GM18907 (cell line): ENCODE data around the gene CAPZA1.

Source experiments
- ATAC-seq: cut with Tn5 transposase; IDR thresholded peaks from one replicate; pipeline ENCODE4 v1.9.1; 2021; ENCODE audit warnings: mild to moderate bottlenecking, moderate library complexity; ENCODE audit not compliant: unreplicated experiment

Gene CAPZA1

GRCh38 chr1:112699425-112700144 is 80.0 kb downstream of the CAPZA1 start:
- no peak for ATAC-seq

- peak; percentile 58 for ATAC-seq
Measured at GRCh38 chr1:112700290-112701226, 80.9 kb downstream of the CAPZA1 start.

- no peak for ATAC-seq
Measured at GRCh38 chr1:112701227-112702066, 81.8 kb downstream of the CAPZA1 start.

DNA sequence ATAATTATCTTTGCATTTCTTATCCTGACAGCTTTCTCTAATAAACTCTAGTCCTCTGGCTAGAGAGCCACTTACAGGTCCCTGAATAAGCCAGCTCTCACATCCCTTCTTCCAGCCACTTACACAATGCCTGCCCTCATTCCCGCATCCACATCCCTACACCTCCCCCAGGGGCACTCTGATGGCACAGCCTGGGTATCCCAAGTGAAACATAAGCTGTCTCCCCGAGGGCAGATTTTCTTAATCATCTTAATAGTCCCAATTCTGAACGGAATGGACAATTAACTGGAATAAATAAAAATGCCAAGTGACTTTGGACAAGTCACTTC is 82.4 kb downstream of the CAPZA1 start:
- ATAC-seq = no peak

DNA sequence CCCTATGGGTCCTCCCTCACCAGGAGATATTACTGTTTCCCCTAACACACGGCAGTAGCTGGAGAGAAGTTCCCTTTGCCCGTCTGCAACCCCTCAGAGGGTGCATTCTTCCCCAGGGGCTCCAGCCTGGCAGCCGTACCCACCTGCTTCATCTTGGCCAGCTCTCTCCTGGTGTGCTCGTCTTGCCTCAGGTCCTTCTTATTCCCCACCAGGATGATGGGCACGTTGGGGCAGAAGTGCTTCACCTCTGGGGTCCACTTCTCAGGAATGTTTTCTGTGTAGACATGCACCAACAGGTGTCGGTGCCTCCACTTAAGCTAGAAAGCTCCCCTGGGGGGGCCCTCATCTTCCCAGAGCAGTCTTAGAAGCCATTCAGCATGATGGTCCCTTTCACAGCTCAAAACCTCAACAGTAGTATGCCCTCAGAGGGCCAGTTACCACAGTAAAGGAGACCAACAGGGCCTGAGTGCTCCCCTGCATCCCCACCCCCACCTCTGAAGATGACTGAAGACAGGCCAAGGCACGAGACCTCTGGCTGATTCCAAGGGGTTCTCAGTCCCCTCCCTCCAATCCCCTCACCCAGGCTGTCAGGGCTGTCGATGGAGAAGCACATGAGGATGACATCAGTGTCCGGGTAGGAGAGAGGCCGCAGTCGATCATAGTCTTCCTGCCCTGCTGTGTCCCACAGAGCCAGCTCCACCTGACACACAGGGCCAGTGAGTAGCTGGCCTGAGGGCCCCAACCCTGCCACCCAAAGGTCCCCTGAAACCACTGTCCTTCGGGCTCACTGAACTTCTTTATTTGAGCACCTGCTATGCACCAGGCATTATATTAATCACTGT is 83.0 kb downstream of the CAPZA1 start:
- ATAC-seq = no peak

DNA sequence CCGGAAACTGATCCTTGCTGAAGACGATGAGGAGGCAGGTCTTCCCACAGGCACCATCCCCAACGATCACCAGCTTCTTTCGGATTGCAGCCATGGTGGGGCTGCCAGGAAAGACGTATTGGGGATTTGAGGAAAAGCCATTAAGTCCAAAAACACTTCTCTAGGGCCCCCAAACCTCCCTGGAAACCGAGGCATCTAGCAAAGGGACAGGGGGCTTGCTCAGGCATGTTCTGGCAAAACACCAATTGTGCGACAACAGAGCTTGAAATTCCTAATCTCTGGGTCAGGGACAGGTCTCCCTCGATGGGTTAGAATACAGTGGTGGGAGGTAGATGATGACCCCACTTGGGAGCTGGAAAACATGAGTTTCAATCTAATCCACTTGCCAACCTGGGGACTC is 84.1 kb downstream of the CAPZA1 start:
- ATAC-seq = no peak

- ATAC-seq = no peak
Measured at GRCh38 chr1:112704391-112704933, 84.8 kb downstream of the CAPZA1 start.

DNA sequence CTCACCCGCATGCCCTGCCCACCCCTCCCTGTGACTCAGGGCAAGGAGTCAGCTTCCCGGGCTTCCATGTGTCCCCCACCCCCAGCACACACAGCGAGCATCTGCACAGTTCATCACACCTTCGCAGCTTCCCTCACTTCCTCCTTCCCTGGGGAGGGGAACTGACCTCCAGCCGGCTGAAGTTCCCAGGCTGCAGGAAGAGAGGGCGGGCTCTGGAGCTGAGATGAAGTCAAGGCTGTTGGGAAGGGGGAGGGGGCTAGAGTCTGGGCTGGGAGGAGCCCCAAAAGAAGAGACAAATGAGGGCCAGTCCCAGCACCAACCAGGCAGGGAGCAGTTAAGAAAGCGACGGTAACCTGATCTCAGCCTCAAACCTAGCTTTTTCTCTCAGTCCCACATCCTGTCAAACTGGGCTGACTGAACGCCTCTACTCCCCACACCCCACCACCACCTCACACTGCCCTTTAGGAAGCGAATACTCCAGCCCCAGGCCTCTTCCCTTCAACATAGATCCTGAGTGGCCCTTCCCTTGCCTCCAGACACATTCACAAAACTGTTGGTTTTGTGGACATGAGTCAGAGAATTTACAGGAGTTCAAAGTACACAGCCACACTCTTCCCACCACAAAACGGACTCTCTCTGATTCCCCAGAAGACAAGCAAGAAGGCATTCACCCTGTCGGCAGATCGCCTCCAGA is 85.4 kb downstream of the CAPZA1 start:
- ATAC-seq = peak; percentile 66

DNA sequence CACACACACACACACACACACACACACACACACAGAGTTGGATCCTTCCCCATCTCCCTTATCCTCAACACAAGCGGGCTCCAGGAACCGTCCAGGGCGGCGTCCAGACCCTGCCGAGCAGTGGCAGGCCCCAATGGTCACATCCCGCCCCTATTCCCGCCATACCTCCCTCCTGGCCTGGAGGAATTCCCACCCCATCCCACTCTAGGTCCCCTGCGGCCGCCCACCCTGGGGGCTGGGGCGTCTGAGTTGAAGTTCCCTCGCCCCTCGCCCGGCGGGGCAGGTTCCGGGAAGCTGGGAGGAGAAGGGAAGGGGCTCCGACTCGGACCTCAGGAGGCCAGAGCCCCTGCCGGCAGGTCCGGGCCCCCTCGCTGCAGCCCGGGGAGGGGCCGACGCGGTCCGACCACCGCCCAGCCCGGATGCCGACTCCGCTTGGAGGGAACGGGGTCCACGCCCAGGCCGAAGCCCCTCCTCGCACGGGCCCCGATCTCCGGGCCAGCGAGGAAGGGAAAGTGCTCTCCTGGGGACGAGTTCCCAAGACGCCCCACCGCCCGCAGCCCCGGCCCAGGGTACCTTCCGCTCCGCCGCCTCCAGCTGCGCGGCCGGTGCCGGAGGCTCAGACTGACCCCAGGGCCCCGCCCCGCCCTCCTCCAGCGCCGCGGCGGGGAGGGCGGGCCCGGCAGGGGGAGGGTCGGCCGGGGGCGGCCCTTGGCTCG is 87.0 kb downstream of the CAPZA1 start, which contains the start of gene RHOC:
RHOC (minus strand) TSS at position 623 of the 716 bp plus-strand sequence. CDS start 3,328 bp downstream, outside the sequence.
- ATAC-seq = peak; percentile 63

GRCh38 chr1:112707221-112708001 is 87.8 kb downstream of the CAPZA1 start:
- peak; percentile 68 for ATAC-seq

DNA sequence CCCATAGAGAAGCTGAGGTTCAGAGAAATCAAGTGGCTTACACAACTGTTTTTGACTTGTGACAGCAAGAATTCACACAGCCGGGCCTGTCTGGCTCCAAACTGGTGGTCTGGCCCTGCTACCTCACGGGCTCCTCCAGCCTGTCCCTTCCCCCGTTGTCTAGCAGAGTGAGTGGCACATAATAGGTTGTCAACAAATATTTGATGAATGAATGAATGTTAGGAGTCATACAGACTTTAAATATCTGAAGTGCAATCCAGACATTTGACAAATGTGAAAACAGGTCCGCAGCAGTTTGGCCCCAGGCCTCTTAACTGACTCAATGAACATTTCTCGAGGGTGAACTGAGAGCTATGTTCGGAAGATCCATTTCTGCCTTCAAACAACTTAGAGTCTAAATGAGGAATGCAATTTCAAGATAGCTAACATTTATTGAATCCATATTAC is 88.4 kb downstream of the CAPZA1 start:
- no peak for ATAC-seq

- ATAC-seq = no peak
Measured at GRCh38 chr1:112708489-112708888, 88.9 kb downstream of the CAPZA1 start.

- ATAC-seq = no peak
Measured at GRCh38 chr1:112710159-112710558, 90.5 kb downstream of the CAPZA1 start.

DNA sequence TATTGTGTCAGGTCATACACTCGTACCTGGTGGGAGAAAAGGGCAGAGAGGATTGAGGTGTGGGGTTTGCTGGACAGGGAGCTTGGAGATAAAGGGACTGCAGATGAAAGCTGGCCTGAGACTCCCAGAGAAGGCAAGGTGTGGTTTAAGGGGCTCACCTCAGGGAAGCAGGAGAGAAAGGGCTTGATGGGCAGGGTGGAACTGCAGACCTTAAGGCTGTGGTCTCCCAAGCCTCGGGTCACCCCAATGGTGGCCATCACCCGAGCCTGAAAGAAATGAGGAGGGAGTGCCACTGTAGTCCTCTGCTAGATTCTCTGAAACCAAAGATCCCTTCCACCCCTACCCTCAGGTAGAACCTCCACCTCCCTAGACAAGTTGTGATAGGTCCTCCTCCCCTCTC is 91.0 kb downstream of the CAPZA1 start:
- ATAC-seq = no peak

DNA sequence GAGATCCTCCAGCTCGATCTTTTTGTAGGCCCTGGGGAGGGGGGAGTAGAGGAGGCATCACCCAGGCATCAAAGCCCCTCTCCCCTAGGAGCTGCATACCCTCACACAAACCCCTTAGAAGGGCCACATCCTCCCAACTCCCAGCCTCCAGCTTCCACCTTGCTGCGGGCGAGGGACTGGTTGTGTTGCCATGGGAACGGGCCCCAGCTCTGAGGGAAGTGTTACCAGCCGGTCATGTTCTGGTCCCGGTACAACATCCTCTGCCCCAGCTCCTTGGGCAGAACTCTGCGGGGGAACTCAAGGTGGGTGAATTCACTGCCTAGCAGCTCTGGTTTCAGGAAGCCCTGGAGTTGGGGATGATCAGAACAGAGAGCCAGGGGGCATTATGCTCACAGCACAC is 91.4 kb downstream of the CAPZA1 start:
- no peak for ATAC-seq

DNA sequence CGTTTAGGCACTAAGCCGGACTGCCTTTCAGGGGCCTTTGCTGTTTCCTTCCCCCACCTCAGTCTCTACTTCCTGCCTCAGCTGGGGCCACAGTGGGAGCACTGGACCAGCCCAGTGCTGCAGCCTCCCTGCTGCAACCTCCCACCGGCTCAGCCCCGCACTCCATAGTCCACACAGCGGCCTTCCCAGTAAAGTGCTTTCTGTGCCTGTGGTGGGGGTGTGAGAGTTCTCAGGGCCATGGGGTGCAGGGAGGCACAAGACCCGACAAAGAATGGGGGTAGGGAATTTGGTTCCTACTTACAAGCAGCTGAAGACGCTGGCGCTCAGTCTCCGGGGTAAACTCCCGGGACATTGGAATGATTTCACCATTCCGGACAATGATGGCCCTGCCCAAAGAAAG is 92.0 kb downstream of the CAPZA1 start:
- ATAC-seq = no peak

DNA sequence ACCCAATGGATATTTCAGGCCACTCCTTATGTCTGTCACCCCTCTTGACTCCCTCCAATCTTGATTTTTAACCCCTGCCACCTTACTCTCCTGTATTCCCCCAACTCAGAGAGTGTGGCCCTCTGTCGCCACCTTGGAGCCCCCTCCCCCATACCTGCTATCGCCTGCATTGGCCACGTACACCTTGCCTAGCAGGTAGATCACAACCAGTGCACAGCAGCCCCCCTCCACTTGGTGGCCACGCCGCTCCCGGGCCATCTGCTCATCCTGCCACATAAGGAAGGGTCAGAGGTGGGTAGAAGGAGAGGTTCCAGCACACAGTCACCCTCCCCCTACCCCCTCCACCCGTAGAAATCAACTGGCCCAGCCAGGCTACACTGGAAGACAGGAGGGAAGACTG is 92.6 kb downstream of the CAPZA1 start:
- ATAC-seq = no peak

- ATAC-seq = no peak
Measured at GRCh38 chr1:112712701-112713128, 93.1 kb downstream of the CAPZA1 start.
